K562 (cell line): Measurements from ENCODE around the gene KCNH2. TPM values are rescaled to one million over a fixed set of nuclear protein-coding genes. Genes with fewer than 3 reads are reported as not detected.

Experiments used
- ATAC-seq: fragments of 200-7000 bp; cut with Tn5 transposase; 3 replicates; pipeline ENCODE4 v1.9.1; 2020; ENCODE audit warnings: moderate library complexity
- BruUV-seq: library from RNA; stranded (reverse); fragments of 400-500 nt; replicated peaks from 2 replicates; lab custom pipeline; 2021; lab: Mats Ljungman, UMichigan
- CTCF ChIA-PET: fragments of 300-600 bp; formaldehyde crosslinking; extraction: SDS; loops from one replicate; lab custom pipeline; 2021; ENCODE audit warnings: low intra/inter-chr PET ratio; lab: Yijun Ruan, JAX
- POLR2A ChIA-PET: fragments of 300-600, 350-650 bp; sonication (Branson Sonifier 250); formaldehyde crosslinking; extraction: SDS; loops from one replicate; lab custom pipeline; 2021; ENCODE audit warnings: antibody characterized with exemption, inconsistent platforms; lab: Yijun Ruan, JAX
- DNase-seq, 4 experiments: peaks; one replicate each; pipeline versions ENCODE4 v3.0.0 to v3.0.0-alpha.2; 2011 to 2018; ENCODE audit warnings: low spot score in 3 of 4, mixed read lengths in 3 of 4; ENCODE audit errors: extremely low read depth in 1 of 4
- FAIRE-seq: peaks from 2 replicates; lab custom pipeline; 2011; peaks lifted over from hg19 to GRCh38; lab: Jason Lieb, UNC
- H2AFZ ChIP-seq: 2 replicates; pipeline ENCODE4 v1.6.0; 2011; ENCODE audit warnings: low read depth, low read length, control low read depth, inconsistent platforms
- H3K27ac ChIP-seq: fragments of 200-600 bp; 3 replicates; pipeline ENCODE4 v1.8.0; 2011; ENCODE audit warnings: low read depth, mild to moderate bottlenecking, control low read depth, inconsistent platforms, low read length, moderate library complexity, mixed read lengths; ENCODE audit errors: extremely low read depth
- H3K27me3 ChIP-seq, 2 experiments: fragments of 300-600 bp in 1 of 2; 2 replicates in 1 of 2; 3 replicates in 1 of 2; pipeline versions ENCODE4 v1.6.0 to v1.8.0; 2011; ENCODE audit warnings: inconsistent platforms in 2 of 2, low read length in 2 of 2, mild to moderate bottlenecking in 1 of 2, mixed read lengths in 1 of 2, moderate library complexity in 1 of 2; ENCODE audit not compliant: control insufficient read depth in 2 of 2, insufficient read depth in 2 of 2
- H3K36me3 ChIP-seq: fragments of 300-600 bp; 3 replicates; pipeline ENCODE4 v1.8.0; 2011; ENCODE audit warnings: mild to moderate bottlenecking, low read length, inconsistent platforms; ENCODE audit not compliant: control insufficient read depth, insufficient read depth
- H3K4me1 ChIP-seq, 2 experiments: fragments of 200-600 bp in 1 of 2; replicated peaks in 1 of 2; 2 replicates in 1 of 2; 3 replicates in 1 of 2; pipeline versions ENCODE4 v1.5.1 to v1.8.0; 2011; ENCODE audit warnings: inconsistent platforms in 2 of 2, low read length in 2 of 2, mild to moderate bottlenecking in 1 of 2, mixed read lengths in 1 of 2, moderate library complexity in 1 of 2; ENCODE audit not compliant: control insufficient read depth in 2 of 2, insufficient read depth in 2 of 2
- H3K4me2 ChIP-seq: 2 replicates; pipeline ENCODE4 v1.6.1; 2011; ENCODE audit warnings: low read length, control low read depth, inconsistent platforms, mixed read lengths; ENCODE audit not compliant: insufficient read depth
- H3K4me3 ChIP-seq: fragments of 200-600 bp; sonication (generic), shearing (Covaris generic); 2 replicates; pipeline ENCODE4 v1.5.1; 2016; ENCODE audit warnings: control low read depth, inconsistent platforms
- H3K79me2 ChIP-seq: fragments of 200-600 bp; 3 replicates; pipeline ENCODE4 v1.8.0; 2011; ENCODE audit warnings: low read length, inconsistent platforms; ENCODE audit not compliant: control insufficient read depth, insufficient read depth
- H3K9ac ChIP-seq, 2 experiments: 2 replicates each; pipeline versions ENCODE4 v1.6.0 to v1.6.1; 2011; ENCODE audit warnings: low read depth in 2 of 2, low read length in 2 of 2, control low read depth in 1 of 2, inconsistent platforms in 1 of 2, mild to moderate bottlenecking in 1 of 2, mixed read lengths in 1 of 2; ENCODE audit not compliant: insufficient read depth in 1 of 2
- H3K9me1 ChIP-seq: one replicate; pipeline ENCODE4 v1.6.0; 2011; ENCODE audit warnings: inconsistent platforms, mild to moderate bottlenecking, low read length, moderate library complexity; ENCODE audit not compliant: control insufficient read depth, insufficient read depth
- H3K9me3 ChIP-seq: replicated peaks from 2 replicates; pipeline ENCODE4 v1.5.1; 2011; ENCODE audit warnings: low read depth, low read length, inconsistent platforms; ENCODE audit not compliant: control insufficient read depth, insufficient read depth
- H4K20me1 ChIP-seq: replicated peaks from 2 replicates; pipeline ENCODE4 v1.6.1; 2011; ENCODE audit warnings: low read length, inconsistent platforms, mixed read lengths; ENCODE audit not compliant: control insufficient read depth, insufficient read depth
- ATF6 ChIP-seq: sonication (generic); formaldehyde crosslinking; IDR thresholded peaks from 2 replicates; pipeline ENCODE4 v1.4.0; 2020; ENCODE audit warnings: mild to moderate bottlenecking, missing genetic modification reagents
- HDAC8 ChIP-seq: fragments of 450-650 bp; IDR thresholded peaks from 2 replicates; pipeline ENCODE4 v1.6.1; 2016; ENCODE audit warnings: mild to moderate bottlenecking, missing genetic modification characterization, moderate library complexity, missing compliant biosample characterization
- MEF2D ChIP-seq: conservative IDR thresholded peaks from 2 replicates; pipeline ENCODE4 v1.6.1; 2016; ENCODE audit warnings: low read depth, missing genetic modification characterization, missing compliant biosample characterization
- NFE2 ChIP-seq: IDR thresholded peaks from 2 replicates; pipeline ENCODE4 v1.6.1; 2014; ENCODE audit warnings: antibody characterized with exemption, low read depth
- NRF1 ChIP-seq, 2 experiments: fragments of 450-650 bp; IDR thresholded peaks in 1 of 2; conservative IDR thresholded peaks in 1 of 2; 2 replicates each; pipeline ENCODE4 v1.6.1; 2014; ENCODE audit warnings: mild to moderate bottlenecking in 2 of 2
- POLR2G ChIP-seq: fragments of 200-400 bp; formaldehyde crosslinking; IDR thresholded peaks from 2 replicates; pipeline ENCODE4 v1.6.1; 2017; ENCODE audit warnings: low read depth, mild to moderate bottlenecking, antibody characterized with exemption, low read length, moderate library complexity
- THAP12 ChIP-seq: fragments of 250-450 bp; sonication (Bioruptor Pico); IDR thresholded peaks from 2 replicates; pipeline ENCODE4 v1.9.0; 2021; ENCODE audit warnings: mild to moderate bottlenecking, inconsistent platforms
- USF1 ChIP-seq: sonication (generic); formaldehyde crosslinking; IDR thresholded peaks from 2 replicates; pipeline ENCODE4 v1.9.0; 2022; ENCODE audit warnings: mild to moderate bottlenecking, missing genetic modification reagents
- ZBTB2 ChIP-seq: fragments of 450-650 bp; IDR thresholded peaks from 2 replicates; pipeline ENCODE4 v1.6.1; 2016; ENCODE audit warnings: antibody characterized with exemption
- ZNF311 ChIP-seq: fragments of 250-450 bp; sonication (Bioruptor Pico); IDR thresholded peaks from 2 replicates; pipeline ENCODE4 v1.4.0; 2020; ENCODE audit warnings: mild to moderate bottlenecking, moderate library complexity
- ZNF511 ChIP-seq: sonication (generic); formaldehyde crosslinking; IDR thresholded peaks from 2 replicates; pipeline ENCODE4 v1.8.0; 2022; ENCODE audit warnings: mild to moderate bottlenecking, missing genetic modification reagents
- ZNF830 ChIP-seq: fragments of 250-450 bp; sonication (Bioruptor Pico); IDR thresholded peaks from 2 replicates; pipeline ENCODE4 v1.5.0; 2021; ENCODE audit warnings: mild to moderate bottlenecking
- WGBS: fragments of 100-300 bp; shearing (Covaris generic); methylation state at CpG from one replicate; pipeline ENCODE4 v1.1.6; 2016; ENCODE audit warnings: low coverage, mixed read lengths; ENCODE audit not compliant: insufficient coverage; ENCODE audit errors: missing lambda C conversion rate; 5-methylcytosine and 5-hydroxymethylcytosine counted together
- in situ Hi-C: fragments of 300-500 bp; cut with MboI; formaldehyde crosslinking; loops from 4 replicates; pipeline ENCODE4 v1.15.0; 2018; ENCODE audit warnings: inconsistent platforms, mixed read lengths
- intact Hi-C: fragments of 100-400 bp; cut with micrococcal nuclease; formaldehyde crosslinking; loops from 2 replicates; pipeline ENCODE4 v1.14.2; 2022
- polyA plus RNA-seq, 8 experiments: library from polyadenylated mRNA; depleted of rRNA in 4 of 8; stranded (reverse) in 5 of 8; unstranded in 3 of 8; fragments of >200 nt; fragmentation: Nextera tagmentation in 2 of 8; fragmentation: Illumina TruSeq in 1 of 8; extraction: Ambion mirVana in 2 of 8; extraction: Trizol in 1 of 8; gene quantifications; 2 replicates each; pipeline versions ENCODE4 v1.2.1 to v1.2.3, GENCODE V29; 2011 to 2014; ENCODE audit warnings: inconsistent platforms in 1 of 8, missing spikeins in 1 of 8
- total RNA-seq, 7 experiments: library from RNA; depleted of rRNA in 6 of 7; stranded (reverse); fragments of >200 nt in 6 of 7; fragmentation: Illumina TruSeq in 2 of 7; extraction: Trizol in 2 of 7; gene quantifications; 2 replicates each; pipeline versions ENCODE4 v1.2.1 to v1.2.3, GENCODE V29; 2011 to 2021; ENCODE audit warnings: low replicate concordance in 1 of 7

KCNH2 gene
- total and polyA plus RNA-seq, 9 of the 15 experiments (the other 6 are each of a cell fraction or from before 2014, with no cell fraction given), result 18.1 to 368 (median 218) TPM

- H3K36me3 ChIP-seq, result peaks cover 25% of the 10 kb centered on the region; the same call in 2 of the 3 replicates
- peaks cover 28% of the 10 kb centered on the region for H3K79me2 ChIP-seq
- peak overlapping the region; percentile 45 for H3K4me2 ChIP-seq
- no peak overlapping the region for H2AFZ ChIP-seq
- no peak for ATAC-seq
- ChIA-PET CTCF (interaction anchor here (0.6 to 1.1 kb wide), 2 partner anchors 17 to 270 kb away, joined by 3 read pairs; partner anchors contain the start of gene NOS3), POLR2A (interaction anchor here (1.4 kb wide), 1 partner anchor 21 kb away, joined by 5 read pairs; no protein-coding TSS in a partner anchor)
- H3K4me1 ChIP-seq, result peaks cover 52 to 85% of the 10 kb centered on the region in 2 experiments
- H4K20me1 ChIP-seq, result no peaks in the 10 kb centered on the region
- H3K9me1 ChIP-seq, result peaks cover 5% of the 10 kb centered on the region
- DNase-seq, result peak in 1 of 4 experiments; percentile 23
- in situ Hi-C loops, result no loop called here
- H3K9ac ChIP-seq, result peak overlapping the region in 1 of 2 experiments; percentile 77; a peak in 2 of 4 replicates
- BruUV-seq, result no TSS peak
- H3K4me3 ChIP-seq, result peak overlapping the region; percentile 54
- no peak overlapping the region; the same call in 2 of the 3 replicates for H3K27ac ChIP-seq
- intact Hi-C loops, result no loop called here
- WGBS, result 83% methylated on average over 25 of the region's 27 CpGs
- no peaks in the 10 kb centered on the region; a peak in 1 of 5 replicates for H3K27me3 ChIP-seq
- no peaks in the 10 kb centered on the region for H3K9me3 ChIP-seq
- FAIRE-seq, result peak; percentile 15
- TF ChIP-seq NFE2, result no peak
- no peak for TF ChIP-seq MEF2D (tag)
- TF ChIP-seq ZNF511 (CRISPR knock-in tag), result 0 out of 2 replicates have a peak, but pooled peaks have one; percentile 15
- TF ChIP-seq USF1 (CRISPR knock-in tag), result no peak
- 0 out of 2 replicates have a peak, but pooled peaks have one; percentile 56 for TF ChIP-seq THAP12 (CRISPR knock-in tag)
- no peak for TF ChIP-seq ZNF311
- TF ChIP-seq ATF6 (CRISPR knock-in tag), result 0 out of 2 replicates have a peak, but pooled peaks have one; percentile 7
- TF ChIP-seq NRF1 (conservative IDR thresholded peaks at IDR 0.05 in 1 of 2, IDR thresholded peaks at IDR 0.05 in 1 of 2), result no peak
- TF ChIP-seq POLR2G, result peak; percentile 62
- peak; percentile 92 for TF ChIP-seq ZNF830 (CRISPR knock-in tag)
- TF ChIP-seq ZBTB2, result no peak
- TF ChIP-seq HDAC8 (tag), result no peak
These were observed 4.3 kb downstream of the KCNH2 start for GRCh38 chr7:150973571-150974451.
